Measurements from ENCODE around the gene C4orf36.

Gene C4orf36

GRCh38 chr4:86840858-86841257, 51.4 kb downstream of the C4orf36 start:
- TF ChIP-seq CTCF (IDR thresholded peaks at IDR 0.05) = no peak
- DNase-seq (ENCODE audit: low spot score) = no peak
- Histone ChIP-seq H3K27ac (no peak overlapping the region), H3K4me3 (no peak overlapping the region)

GRCh38 chr4:86837691-86838503, 54.3 kb downstream of the C4orf36 start:
- TF ChIP-seq CTCF (IDR thresholded peaks at IDR 0.05) = no peak
- DNase-seq (ENCODE audit: low spot score) = no peak
- H3K27ac ChIP-seq = no peak overlapping the region
- H3K4me3 ChIP-seq = no peak overlapping the region

GRCh38 chr4:86835677-86836076, 56.5 kb downstream of the C4orf36 start:
- H3K4me3 ChIP-seq = no peak overlapping the region
- no peak for TF ChIP-seq CTCF (IDR thresholded peaks at IDR 0.05)
- H3K27ac ChIP-seq = no peak overlapping the region
- DNase-seq (ENCODE audit: low spot score) = no peak

GRCh38 chr4:86834901-86835300, 57.3 kb downstream of the C4orf36 start:
- no peak for DNase-seq (ENCODE audit: low spot score)
- no peak for TF ChIP-seq CTCF (IDR thresholded peaks at IDR 0.05)
- Histone ChIP-seq H3K4me3 (no peak overlapping the region), H3K27ac (no peak overlapping the region)

- no peak for TF ChIP-seq CTCF (IDR thresholded peaks at IDR 0.05)
- no peak for DNase-seq (ENCODE audit: low spot score)
- no peak overlapping the region for H3K27ac ChIP-seq
- no peak overlapping the region for H3K4me3 ChIP-seq
These were observed 58.6 kb downstream of the C4orf36 start for GRCh38 chr4:86833615-86834014.

- no peak overlapping the region for H3K27ac ChIP-seq
These were observed 60.7 kb downstream of the C4orf36 start for GRCh38 chr4:86831262-86832130.

More at GRCh38 chr4:86831262-86832130, 60.7 kb downstream of the C4orf36 start:
- no peak overlapping the region for H3K4me3 ChIP-seq
- DNase-seq (ENCODE audit: low spot score) = no peak
- TF ChIP-seq CTCF (IDR thresholded peaks at IDR 0.05) = no peak
